Stimulated activated CD4-positive, alpha-beta T cell treated with anti-CD3 and anti-CD28 coated beads, TNF-alpha, amount 100 ng/mL, for 24 hours (primary cell): ENCODE data around the gene GNPAT.
"Not testable (repeated sequence)": the region's sequence is repeated elsewhere in the genome, so short reads cannot be mapped to it uniquely, and the experiment has no call there.

Experiments
- DNase-seq, 3 experiments: peaks; one replicate each; pipeline ENCODE4 v3.0.0-alpha.2; 2020; ENCODE audit warnings: low read depth in 3 of 3

GNPAT gene

GRCh38 chr1:231240883-231241735 lies at the start of gene GNPAT:
TSS of gene GNPAT (plus strand) at chr1:231241212. CDS start at chr1:231241379, 167 bp downstream.
- peak; percentile 84 to 85 (median 85) for DNase-seq

- no peak for DNase-seq
Observed at GRCh38 chr1:231192620-231193163, 48.3 kb upstream of the GNPAT start.

GRCh38 chr1:231193710-231194340 lies 47.2 kb upstream of the GNPAT start:
- DNase-seq = no peak

GRCh38 chr1:231194476-231194842 lies 46.6 kb upstream of the GNPAT start:
- no peak for DNase-seq

- DNase-seq = no peak
Observed at GRCh38 chr1:231194843-231195516, 46.0 kb upstream of the GNPAT start.

GRCh38 chr1:231196307-231196706 lies 44.7 kb upstream of the GNPAT start:
- DNase-seq = no peak

GRCh38 chr1:231196728-231197127 lies 44.3 kb upstream of the GNPAT start:
- DNase-seq = no peak

GRCh38 chr1:231199868-231200267 lies 41.1 kb upstream of the GNPAT start:
- DNase-seq = no peak

- DNase-seq = no peak
Observed at GRCh38 chr1:231200388-231201031, 40.5 kb upstream of the GNPAT start.

- DNase-seq = no peak
Observed at GRCh38 chr1:231201375-231201978, 39.5 kb upstream of the GNPAT start.

GRCh38 chr1:231201979-231202633 lies 38.9 kb upstream of the GNPAT start:
- DNase-seq = no peak

- DNase-seq = no peak
Observed at GRCh38 chr1:231203259-231204057, 37.6 kb upstream of the GNPAT start.

- DNase-seq = no peak
Observed at GRCh38 chr1:231206856-231207255, 34.2 kb upstream of the GNPAT start.

- DNase-seq = no peak
Observed at GRCh38 chr1:231207437-231207836, 33.6 kb upstream of the GNPAT start.

- DNase-seq = no peak
Observed at GRCh38 chr1:231208980-231209379, 32.0 kb upstream of the GNPAT start.

- no peak for DNase-seq
Observed at GRCh38 chr1:231209531-231209930, 31.5 kb upstream of the GNPAT start.

- no peak for DNase-seq
Observed at GRCh38 chr1:231210126-231210525, 30.9 kb upstream of the GNPAT start.

GRCh38 chr1:231211005-231211857 lies 29.8 kb upstream of the GNPAT start:
- DNase-seq = peak; percentile 79 to 92 (median 81)

GRCh38 chr1:231212301-231212700 lies 28.7 kb upstream of the GNPAT start:
- DNase-seq = not testable (repeated sequence)
